ENCODE measurements around the gene COL13A1. TPM values are rescaled to one million over a fixed set of nuclear protein-coding genes. Genes with fewer than 3 reads are reported as not detected.

The COL13A1 gene
- total RNA-seq, 1 donor from 2014 or later = 18.3 TPM

Other genes with a start within 250 kb of the COL13A1 start
- gene NEUROG3, start 228.5 kb upstream of the COL13A1 start, total RNA-seq (ENCODE audit: insufficient read depth, low replicate concordance) = 0.48 TPM
- gene FAM241B, start 171.7 kb upstream of the COL13A1 start, total RNA-seq (ENCODE audit: insufficient read depth, low replicate concordance) = not detected